Sigmoid colon (tissue), 4 donors: Measurements from ENCODE around the gene NRXN3.

Experiments used
- CTCF ChIP-seq, 4 experiments: fragments of 450-650 bp in 3 of 4; fragments of 200-600 bp in 1 of 4; IDR thresholded peaks; one replicate each; pipeline ENCODE4 v1.5.1; 2016 to 2019; ENCODE audit warnings: antibody characterized with exemption in 4 of 4, mild to moderate bottlenecking in 3 of 4, moderate library complexity in 2 of 4
- POLR2A ChIP-seq, 2 donors: fragments of 450-650 bp; IDR thresholded peaks; one replicate each; pipeline ENCODE4 v1.6.1; 2016; ENCODE audit warnings: antibody characterized with exemption in 2 of 2, mild to moderate bottlenecking in 2 of 2, moderate library complexity in 2 of 2
- POLR2AphosphoS5 ChIP-seq, 4 donors: sonication (generic); formaldehyde crosslinking; IDR thresholded peaks; one replicate each; pipeline ENCODE4 v1.6.1; 2017; ENCODE audit warnings: antibody characterized with exemption in 4 of 4

DNA sequence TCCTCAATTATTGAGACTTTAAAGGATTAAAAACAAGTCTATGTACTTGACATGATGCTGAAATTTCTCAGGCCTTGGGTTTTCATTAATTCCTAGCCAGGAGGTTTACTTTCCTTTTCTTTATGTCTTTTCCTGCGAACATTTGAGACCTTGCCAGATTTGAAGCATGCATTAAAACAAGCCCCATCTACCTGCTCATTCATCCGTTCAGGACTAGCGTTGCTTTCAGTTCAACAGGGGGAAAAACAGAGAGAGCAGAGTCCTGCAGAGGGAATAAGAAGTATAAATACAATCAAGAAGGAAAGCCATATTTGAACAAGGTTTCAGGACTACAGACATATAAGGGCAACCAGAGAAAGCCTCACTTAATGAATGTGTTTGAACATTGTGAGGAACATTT lies 1498.8 kb downstream of the NRXN3 start:
- TF ChIP-seq POLR2AphosphoS5 (IDR thresholded peaks at IDR 0.05): no peak
- TF ChIP-seq CTCF (IDR thresholded peaks at IDR 0.05): no peak
- no peak for TF ChIP-seq POLR2A (IDR thresholded peaks at IDR 0.05)
